ENCODE measurements around the gene HSPBP1.

GRCh38 chr19:55310498-55310897 lies 30.6 kb upstream of the HSPBP1 start:
- TF ChIP-seq CTCF (IDR thresholded peaks at IDR 0.05 in 4 of 5, conservative IDR thresholded peaks at IDR 0.05 in 1 of 5): no peak
- TF ChIP-seq POLR2A (IDR thresholded peaks at IDR 0.05): no peak
